BJ (cell line): ENCODE data around the gene ST7. TPM values are rescaled to one million over a fixed set of nuclear protein-coding genes. Genes with fewer than 3 reads are reported as not detected.

Source experiments
- CTCF ChIA-PET: fragments of 350-600 bp; formaldehyde crosslinking; extraction: SDS; loops from one replicate; lab custom pipeline; 2021; ENCODE audit warnings: antibody characterized with exemption, inconsistent platforms; lab: Yijun Ruan, JAX
- POLR2A ChIA-PET: fragments of 300-600 bp; sonication (Branson Sonifier 250); formaldehyde crosslinking; extraction: SDS; loops from one replicate; lab custom pipeline; 2021; ENCODE audit warnings: antibody characterized with exemption; lab: Charles Lee
- DNase-seq: peaks from one replicate; pipeline ENCODE4 v3.0.0-alpha.2; 2011; ENCODE audit warnings: low read depth
- H3K27me3 ChIP-seq: 2 replicates; pipeline ENCODE4 v1.6.0; 2011; ENCODE audit warnings: low read length; ENCODE audit not compliant: control insufficient read depth, insufficient read depth
- H3K36me3 ChIP-seq: 2 replicates; pipeline ENCODE4 v1.5.1; 2011; ENCODE audit warnings: low read length; ENCODE audit not compliant: control insufficient read depth, insufficient read depth
- H3K4me3 ChIP-seq: 2 replicates; pipeline ENCODE4 v1.5.1; 2011; ENCODE audit warnings: low read depth, mild to moderate bottlenecking, control low read depth, low read length
- polyA plus RNA-seq: library from polyadenylated mRNA; depleted of rRNA; stranded (reverse); fragments of >200 nt; gene quantifications from 2 replicates; pipeline ENCODE4 v1.2.3, GENCODE V29; 2011
- TF ChIP-seq, protein P1 (sequence below): IDR thresholded peaks from 2 replicates; pipeline ENCODE4 v1.5.1; 2011; ENCODE audit warnings: low read depth, mild to moderate bottlenecking, control low read depth, inconsistent platforms, low read length, moderate library complexity; ENCODE audit not compliant: insufficient read depth

ST7 gene
- polyA plus RNA-seq, 1 experiment = 16.0 TPM

DNA sequence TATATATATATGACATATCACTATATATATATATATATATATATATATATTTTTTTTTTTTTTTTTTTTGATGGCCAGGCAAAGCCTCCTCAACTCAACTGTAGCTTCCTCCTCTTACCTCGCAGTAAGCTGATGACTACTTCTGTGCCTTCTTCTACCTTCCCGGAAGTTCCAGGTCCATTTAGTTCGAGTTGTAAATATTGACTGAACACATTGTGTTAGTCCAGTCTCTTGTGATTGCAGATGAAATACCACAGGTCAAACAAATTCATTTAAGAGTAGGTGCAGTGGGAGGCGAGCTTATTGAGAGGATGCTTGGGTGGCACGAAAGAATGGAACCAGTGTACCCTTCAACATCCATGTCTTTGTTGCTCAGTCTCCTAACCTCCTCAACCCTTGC lies 144.6 kb downstream of the ST7 start:
- TF ChIP-seq, protein P1, sequence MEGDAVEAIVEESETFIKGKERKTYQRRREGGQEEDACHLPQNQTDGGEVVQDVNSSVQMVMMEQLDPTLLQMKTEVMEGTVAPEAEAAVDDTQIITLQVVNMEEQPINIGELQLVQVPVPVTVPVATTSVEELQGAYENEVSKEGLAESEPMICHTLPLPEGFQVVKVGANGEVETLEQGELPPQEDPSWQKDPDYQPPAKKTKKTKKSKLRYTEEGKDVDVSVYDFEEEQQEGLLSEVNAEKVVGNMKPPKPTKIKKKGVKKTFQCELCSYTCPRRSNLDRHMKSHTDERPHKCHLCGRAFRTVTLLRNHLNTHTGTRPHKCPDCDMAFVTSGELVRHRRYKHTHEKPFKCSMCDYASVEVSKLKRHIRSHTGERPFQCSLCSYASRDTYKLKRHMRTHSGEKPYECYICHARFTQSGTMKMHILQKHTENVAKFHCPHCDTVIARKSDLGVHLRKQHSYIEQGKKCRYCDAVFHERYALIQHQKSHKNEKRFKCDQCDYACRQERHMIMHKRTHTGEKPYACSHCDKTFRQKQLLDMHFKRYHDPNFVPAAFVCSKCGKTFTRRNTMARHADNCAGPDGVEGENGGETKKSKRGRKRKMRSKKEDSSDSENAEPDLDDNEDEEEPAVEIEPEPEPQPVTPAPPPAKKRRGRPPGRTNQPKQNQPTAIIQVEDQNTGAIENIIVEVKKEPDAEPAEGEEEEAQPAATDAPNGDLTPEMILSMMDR = no peak
- DNase-seq = no peak
- Histone ChIP-seq H3K4me3 (no peak overlapping the region), H3K36me3 (no peaks in the 10 kb centered on the region), H3K27me3 (no peaks in the 10 kb centered on the region)
- CTCF ChIA-PET = interaction anchor here (1.2 kb wide), 1 partner anchor 114 kb away, joined by 4 read pairs; no protein-coding TSS in a partner anchor
- POLR2A ChIA-PET = no interaction called here

DNA sequence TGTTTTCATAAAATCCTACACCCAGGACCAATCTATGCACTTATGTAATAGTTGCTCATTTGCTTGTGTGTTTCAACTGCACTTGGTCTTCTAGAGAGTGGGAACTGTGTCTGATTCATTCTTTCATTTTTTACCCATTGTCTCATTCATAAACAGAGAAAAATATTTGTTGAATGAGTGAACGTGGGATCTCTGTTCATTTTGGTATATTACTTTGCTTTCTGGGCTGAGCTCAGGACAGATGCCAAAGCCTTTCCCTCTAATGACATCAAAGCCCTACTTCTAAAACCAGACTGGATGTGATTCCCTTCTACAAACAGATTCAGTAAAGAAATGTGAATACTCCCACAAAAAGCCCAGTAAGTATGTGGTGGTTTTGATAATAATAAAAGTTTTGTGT lies 145.2 kb downstream of the ST7 start:
- Histone ChIP-seq H3K27me3 (no peaks in the 10 kb centered on the region), H3K36me3 (no peaks in the 10 kb centered on the region), H3K4me3 (no peak overlapping the region)
- POLR2A ChIA-PET = no interaction called here
- CTCF ChIA-PET = interaction anchor here (1.0 to 1.4 kb wide), 3 partner anchors 10 to 114 kb away, joined by 4 read pairs; no protein-coding TSS in a partner anchor
- DNase-seq = peak; percentile 98
- TF ChIP-seq, protein P1 = no peak

DNA sequence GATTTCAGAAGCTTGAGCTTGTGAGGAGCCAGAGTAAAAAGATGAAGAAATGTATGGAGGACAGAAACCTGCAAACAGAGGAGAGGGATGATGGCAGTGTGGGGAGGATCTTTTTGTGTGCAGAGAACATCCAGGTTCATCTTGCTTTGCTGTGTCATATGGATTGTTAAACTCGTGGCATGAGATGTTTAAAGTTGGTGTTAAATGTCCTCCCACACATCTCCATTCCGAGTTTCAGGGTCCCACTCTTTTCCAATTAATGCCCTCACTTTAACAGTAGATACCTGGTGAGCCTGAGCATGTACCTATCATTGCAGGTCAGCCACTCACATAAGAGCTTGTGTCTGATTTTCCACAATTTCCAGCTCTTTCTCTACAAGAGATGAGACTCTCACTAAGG lies 147.7 kb downstream of the ST7 start:
- TF ChIP-seq, protein P1 = no peak
- Histone ChIP-seq H3K36me3 (no peaks in the 10 kb centered on the region), H3K4me3 (no peak overlapping the region), H3K27me3 (no peaks in the 10 kb centered on the region)
- DNase-seq = no peak
- POLR2A ChIA-PET = no interaction called here
- CTCF ChIA-PET = no interaction called here

DNA sequence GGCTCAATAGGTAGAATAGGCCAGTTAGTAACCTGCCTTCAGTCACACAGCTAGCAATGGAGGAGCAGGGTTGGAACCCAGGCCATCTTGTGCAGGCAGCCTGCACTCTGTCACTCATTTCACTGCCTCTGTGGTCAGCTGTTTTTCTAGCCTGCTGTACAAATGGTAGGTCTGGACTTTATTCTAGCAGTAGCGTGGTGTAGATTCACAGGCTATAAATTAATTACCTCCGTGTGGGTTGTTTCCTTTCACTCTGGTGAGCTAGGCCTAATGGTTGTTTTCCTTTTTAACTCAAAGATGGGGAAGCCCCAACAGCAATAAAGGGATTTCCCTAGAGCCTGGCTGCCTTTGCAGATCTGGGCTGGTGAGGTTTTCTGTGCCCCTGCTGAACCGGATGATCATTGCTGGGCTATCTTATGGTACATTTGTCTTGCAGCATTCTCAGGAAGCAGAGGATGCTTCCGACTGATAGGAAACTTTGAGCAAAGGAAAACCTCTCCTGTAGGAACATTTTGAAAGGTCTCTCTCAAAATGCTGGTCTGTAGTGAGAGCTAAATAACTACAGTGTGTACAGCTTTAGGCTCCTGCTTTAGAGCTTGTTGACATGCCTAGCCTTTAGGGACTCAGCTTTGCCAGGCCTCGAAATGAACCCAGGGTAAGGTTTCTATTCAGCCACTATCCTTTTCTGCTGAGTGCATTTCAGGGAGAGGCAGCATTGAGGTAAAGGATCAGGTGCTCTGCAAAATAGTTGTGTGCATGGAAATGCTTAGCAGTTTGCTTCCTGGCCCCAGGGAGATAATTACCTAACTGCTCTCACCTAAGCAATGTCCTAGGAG lies 157.4 kb downstream of the ST7 start:
- TF ChIP-seq, protein P1 = no peak
- DNase-seq = no peak
- CTCF ChIA-PET = interaction anchor here (0.6 to 1.7 kb wide), 5 partner anchors 10 to 170 kb away, joined by 3 to 6 read pairs (median 4); no protein-coding TSS in a partner anchor

DNA sequence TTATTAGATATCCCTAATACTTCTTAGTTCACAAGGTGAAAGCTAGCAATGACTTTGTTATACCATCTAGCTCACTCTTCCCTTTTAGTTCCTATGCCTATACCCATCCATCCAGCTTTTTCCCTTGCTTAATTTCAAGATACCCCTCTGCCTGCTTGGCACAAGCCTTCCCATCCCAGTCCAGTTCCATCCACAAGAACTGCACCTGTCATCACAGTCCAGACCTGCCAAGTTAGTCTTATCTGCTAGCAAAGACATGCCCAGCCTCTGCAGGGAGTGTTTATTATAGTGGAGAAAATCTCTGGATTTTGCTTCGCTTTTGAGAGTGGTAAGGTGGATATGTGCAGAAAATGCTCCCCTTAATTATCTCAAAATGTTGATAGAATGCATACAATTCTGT lies 158.2 kb downstream of the ST7 start:
- Histone ChIP-seq H3K4me3 (no peak overlapping the region), H3K36me3 (no peaks in the 10 kb centered on the region), H3K27me3 (no peaks in the 10 kb centered on the region)
- ChIA-PET POLR2A (no interaction called here), CTCF (interaction anchor here (1.3 to 1.7 kb wide), 2 partner anchors 121 to 123 kb away, joined by 3 to 6 read pairs; no protein-coding TSS in a partner anchor)
- no peak for DNase-seq
- TF ChIP-seq, protein P1 = no peak

More for the DNA sequence above, 157.4 kb downstream of the ST7 start:
- no peaks in the 10 kb centered on the region for H3K27me3 ChIP-seq
- no peaks in the 10 kb centered on the region for H3K36me3 ChIP-seq
- POLR2A ChIA-PET = no interaction called here
- H3K4me3 ChIP-seq = no peak overlapping the region
